Endothelial cell of umbilical vein (primary cell): ENCODE measurements around the gene MRPS27.

Experiments
- FOS ChIP-seq: IDR thresholded peaks from 2 replicates; pipeline ENCODE4 v1.6.1; 2011; ENCODE audit warnings: mild to moderate bottlenecking, low read length, moderate library complexity, borderline replicate concordance; ENCODE audit not compliant: insufficient read depth
- POLR2A ChIP-seq: IDR thresholded peaks from 2 replicates; pipeline ENCODE4 v1.6.1; 2012; ENCODE audit warnings: low read depth, mild to moderate bottlenecking, control low read depth, low read length

DNA sequence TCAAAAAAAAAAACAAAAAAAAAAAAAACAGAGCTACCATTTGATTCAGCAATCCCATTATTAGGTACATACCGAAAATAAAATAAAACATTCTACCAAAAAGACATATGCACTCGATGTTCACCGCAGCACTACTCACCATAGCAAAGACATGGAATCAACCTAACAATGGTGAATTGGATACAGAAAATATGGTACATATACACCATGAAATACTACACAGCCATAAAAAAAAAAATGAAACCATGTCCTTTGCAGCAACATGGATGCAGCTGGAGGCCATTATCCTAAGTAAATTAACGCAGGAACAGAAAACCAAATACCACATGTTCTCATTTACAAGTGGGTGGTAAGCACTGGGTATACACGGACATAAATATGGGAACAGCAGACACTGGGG lies 21.3 kb downstream of the MRPS27 start:
- TF ChIP-seq POLR2A = no peak
- TF ChIP-seq FOS = no peak
